Middle frontal gyrus (tissue), 1 donor: Measurements from ENCODE around the gene CUX1.
"Not testable (repeated sequence)": the region's sequence is repeated elsewhere in the genome, so short reads cannot be mapped to it uniquely, and the experiment has no call there.

Experiments used
- DNase-seq: peaks from one replicate; pipeline ENCODE4 v3.0.0-alpha.2; 2015; ENCODE audit warnings: low spot score; ENCODE audit errors: extremely low spot score

The CUX1 gene

GRCh38 chr7:102300643-102301221 lies 483.3 kb downstream of the CUX1 start:
- no peak for DNase-seq

- DNase-seq = not testable (repeated sequence)
Observed at GRCh38 chr7:102301367-102301766, 483.9 kb downstream of the CUX1 start.

DNA sequence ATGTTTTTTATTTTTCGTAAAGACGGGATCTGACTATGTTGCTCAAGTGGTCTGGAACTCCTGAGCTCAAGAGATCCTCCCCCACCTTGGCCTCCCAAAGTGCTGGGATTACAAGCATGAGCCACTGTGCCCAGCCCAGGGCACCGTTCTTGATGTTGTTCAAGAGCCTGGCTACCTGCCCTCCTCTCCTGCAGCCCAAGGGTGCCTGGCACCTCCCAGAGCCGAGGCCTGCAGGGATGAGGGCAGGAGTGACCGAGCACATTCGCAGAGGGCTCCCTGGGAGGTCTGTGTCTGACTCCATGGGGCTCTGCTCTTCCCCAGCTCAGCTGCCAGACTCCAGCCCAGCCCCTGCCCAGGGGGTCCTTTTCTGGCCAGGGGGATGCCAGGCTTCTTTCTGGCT lies 484.6 kb downstream of the CUX1 start:
- DNase-seq = no peak

DNA sequence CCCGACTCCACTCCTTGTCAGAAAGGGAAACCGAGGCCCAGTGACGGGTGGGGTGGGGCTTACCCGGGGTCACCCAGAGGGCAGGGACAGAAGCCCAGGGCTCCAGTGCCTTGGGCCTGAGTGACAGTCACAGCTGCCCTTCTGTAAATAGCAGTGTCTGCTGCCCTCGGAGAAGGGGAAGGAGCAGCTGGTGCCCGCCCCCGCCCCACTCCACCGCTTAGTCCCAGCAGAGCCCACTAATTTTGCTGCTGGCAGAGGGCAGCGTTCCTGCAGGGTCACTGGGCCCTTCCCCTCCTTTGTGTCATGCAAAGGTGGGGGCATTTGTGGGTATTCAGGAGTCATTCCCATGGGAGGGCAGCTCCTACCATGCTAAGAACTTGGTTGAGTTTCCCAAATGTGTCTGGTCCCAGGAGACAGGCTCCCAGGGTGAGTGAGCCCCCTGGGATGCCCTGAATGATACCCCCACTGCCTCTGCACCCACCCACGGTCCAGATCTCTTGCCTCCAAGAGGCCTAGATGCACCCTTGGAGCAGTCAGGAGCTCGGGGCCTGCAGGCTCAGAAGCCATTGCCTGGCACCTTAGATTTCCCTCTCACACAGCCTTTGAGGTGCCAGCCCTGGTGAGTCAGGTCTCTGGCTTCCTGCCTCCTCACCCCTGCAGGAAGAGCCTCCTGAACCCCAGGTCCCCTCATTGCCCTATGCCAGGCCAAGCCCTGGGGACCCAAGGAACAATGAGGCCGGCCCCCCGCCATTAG lies 486.4 kb downstream of the CUX1 start:
- DNase-seq = no peak

DNA sequence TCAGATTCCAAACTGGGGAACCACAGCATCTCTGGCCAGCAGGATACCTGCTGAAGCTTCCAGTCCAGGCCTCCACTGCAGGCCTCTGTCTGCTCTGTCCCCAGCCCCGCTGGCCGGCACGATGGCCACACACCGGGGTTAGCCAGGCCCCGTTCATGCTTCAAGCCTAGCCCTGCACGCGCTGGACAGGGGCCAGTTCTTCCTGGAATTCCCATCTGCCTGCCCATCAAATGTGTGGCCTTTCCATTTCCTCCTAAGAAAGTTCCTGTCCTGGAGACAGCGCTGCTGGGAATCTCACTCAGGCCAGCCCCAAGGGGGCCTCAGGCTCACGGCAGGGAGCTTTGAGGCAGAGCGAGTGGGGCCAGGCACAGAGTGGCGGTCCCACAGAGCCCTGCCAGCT lies 487.2 kb downstream of the CUX1 start:
- DNase-seq = no peak

DNA sequence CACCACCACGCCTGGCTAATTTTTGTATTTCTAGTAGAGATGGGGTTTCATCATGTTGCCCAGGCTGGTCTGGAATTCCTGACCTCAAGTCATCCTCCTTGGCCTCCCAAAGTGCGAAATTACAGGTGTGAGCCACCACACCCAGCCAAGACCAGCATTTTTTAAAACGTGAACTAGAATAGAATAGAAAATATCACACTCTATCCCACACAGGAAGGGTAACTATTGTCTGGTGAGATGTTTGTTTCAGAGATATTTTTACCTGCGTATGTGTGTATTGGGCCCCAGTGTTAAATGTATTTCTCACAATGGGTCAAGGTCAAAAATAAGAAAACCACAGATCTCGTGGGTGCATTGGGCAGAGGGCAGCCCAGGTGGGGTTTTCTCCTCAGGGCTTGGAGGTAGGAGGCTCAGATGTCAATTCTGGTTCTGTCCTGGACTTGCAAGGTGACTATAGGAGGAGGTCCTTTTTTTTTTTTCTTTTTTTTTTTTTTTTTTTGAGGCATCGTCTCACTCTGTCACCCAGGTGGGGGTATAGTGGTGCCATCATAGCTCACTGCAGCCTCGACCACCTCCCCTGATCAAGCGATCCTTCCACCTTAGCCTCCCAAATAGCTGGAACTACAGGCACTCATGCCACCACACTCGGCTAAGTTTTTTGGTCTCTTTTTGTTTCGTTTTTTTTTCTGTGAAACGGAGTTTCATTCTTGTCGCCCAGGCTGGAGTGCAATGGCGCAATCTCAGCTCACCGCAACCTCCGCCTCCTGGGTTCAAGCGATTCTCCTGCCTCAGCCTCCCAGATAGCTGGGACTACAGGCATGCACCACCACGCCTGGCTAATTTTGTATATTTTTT lies 488.2 kb downstream of the CUX1 start:
- DNase-seq = no peak

DNA sequence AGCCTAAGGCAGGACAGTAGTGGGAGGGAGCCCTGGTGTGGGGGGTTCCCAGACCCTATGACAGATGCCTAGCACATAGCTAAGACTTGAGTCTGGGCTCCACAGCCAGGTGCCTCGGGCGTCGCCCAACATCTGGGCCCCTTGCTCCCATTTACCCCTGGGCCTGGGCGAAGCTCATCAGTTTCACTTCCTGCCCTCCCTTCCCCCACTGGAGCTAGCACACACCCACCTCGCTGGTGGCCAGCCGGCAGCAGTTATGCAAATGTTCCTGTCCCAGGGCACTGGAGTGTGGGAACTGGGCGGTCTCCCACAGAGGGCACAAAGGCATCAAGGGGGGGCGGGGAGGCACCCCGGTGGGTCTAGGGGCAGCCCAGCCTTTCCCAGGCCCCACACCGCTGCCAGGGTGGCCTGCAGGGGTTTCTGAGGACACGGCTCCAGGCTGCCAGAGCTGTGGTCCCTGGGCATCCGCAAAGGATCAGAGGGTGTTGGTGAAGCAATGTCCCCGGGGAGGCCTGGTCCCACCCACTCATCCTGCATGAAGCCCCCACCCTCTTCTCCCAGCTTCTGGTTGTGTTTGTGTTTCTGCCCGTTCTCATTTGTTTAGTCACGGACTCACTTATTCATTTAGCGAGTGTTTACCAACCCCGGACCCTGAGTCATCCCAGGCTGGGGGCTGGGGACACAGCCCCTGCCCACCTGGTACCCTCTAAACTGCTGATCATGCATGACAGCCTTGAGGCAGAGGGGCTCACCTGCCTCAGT lies 489.7 kb downstream of the CUX1 start:
- no peak for DNase-seq

- DNase-seq = no peak
Observed at GRCh38 chr7:102310414-102310815, 493.0 kb downstream of the CUX1 start.

DNA sequence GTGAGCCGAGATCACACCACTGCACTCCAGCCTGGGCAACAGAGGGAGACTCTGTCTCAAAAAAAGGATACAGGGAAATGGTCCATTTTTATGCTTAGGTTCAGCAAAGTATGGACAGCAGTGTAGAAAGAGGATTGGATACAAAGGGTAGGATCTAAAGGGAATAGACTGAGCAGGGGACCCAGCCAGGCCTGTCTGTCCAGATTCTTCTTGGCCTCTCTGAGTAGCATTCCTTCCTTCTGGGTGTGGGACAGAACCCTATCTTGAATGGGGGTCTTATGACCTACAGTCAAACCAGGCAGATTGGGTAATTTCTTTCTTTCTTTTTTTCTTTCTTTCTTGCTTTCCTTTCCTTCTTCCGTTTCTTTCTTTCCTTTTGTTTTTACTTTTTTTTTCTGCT lies 494.9 kb downstream of the CUX1 start:
- no peak for DNase-seq

- no peak for DNase-seq
Observed at GRCh38 chr7:102313997-102314780, 496.8 kb downstream of the CUX1 start.

DNA sequence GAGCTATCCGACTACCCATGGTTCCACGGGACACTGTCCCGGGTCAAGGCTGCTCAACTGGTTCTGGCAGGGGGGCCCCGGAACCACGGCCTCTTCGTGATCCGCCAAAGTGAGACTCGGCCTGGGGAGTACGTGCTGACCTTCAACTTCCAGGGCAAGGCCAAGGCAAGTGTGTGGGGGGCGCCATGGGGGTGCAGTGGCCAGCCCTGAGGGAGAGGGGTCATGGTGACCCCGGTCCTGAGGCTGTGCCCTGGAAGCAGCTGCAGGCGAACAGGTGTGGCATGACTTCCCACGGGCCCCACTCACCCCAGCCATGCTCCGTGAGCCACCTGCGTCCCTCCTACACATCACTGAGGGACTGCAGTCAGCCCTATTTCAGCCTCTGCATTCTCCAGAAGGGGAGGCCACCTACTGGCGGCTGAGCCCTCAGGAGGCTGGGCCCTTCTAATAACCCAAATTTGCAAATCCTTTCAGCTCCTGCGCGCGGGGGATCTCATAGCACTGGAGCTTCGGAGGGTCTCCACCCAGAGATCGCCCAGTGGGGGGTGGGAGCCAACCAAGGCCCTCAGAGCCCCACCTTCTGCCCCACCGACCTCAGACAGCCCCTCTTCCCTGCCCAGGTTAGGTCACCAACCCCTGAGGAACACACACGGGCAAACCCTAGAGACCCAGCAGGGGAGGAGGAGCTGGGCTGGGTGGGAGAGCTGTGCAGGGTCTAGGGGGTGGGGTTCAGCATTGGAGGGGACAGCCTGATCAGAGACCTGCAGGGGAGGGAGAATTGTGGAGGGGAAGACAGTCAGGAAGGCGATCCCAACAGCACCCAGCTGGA lies 500.0 kb downstream of the CUX1 start:
- DNase-seq = no peak

GRCh38 chr7:102318482-102318971 lies 501.1 kb downstream of the CUX1 start:
- no peak for DNase-seq

DNA sequence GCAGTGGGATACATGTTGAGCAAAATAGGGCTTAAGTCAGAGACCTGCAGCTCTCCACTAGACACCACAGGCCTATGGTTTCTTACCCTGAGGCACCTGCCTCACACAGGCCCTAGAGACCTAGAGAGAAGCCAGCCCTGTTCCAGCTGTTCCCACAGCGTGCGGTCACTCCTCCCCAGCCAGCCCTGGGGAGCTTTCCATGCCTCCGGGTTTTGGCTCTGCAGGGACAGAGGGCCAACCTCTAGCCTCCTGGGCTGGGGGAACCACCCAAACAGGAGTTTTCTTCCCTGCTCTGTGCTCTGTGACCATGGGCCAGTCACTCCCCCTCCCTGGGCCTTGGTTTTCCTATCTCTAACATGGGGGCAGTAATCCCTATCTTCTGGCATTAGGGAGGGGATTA lies 502.2 kb downstream of the CUX1 start:
- no peak for DNase-seq

- DNase-seq = no peak
Observed at GRCh38 chr7:102320181-102320580, 502.8 kb downstream of the CUX1 start.

DNA sequence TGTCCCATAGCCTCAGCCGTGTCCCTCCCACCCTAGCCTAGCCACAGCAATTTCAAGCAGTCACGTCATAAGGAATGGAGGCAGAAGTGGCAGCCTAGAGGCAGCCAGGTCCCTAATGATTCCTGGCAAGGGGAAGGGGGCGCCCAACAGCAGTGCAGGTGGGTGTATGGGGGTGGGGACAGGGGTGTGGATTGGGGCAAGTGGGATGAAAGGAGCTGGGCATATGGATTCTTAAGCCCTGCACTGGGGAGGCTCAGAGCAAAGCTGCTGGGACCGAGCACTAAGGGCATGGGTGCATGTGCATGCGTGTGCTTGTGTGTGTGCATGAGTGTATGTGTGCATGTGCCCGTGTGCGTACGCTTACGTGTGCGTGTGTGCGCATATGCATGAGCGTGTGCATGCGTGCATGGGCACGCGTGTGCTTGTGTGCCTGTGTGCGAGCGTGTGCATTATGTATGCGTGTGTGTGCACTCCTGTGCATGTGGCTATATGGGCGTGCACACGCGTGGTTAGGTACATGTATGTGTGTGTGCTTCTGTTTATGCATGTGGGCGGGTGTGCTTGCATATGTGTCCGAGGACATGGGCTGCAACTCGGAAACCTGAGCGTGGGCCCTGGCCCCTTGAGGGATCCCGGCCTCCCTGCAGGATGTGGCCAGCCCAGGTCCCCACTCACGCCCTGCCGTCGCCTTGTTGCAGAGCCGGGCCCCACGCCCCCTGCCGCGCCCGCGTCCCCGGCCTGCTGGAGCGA lies 503.4 kb downstream of the CUX1 start:
- no peak for DNase-seq

GRCh38 chr7:102321351-102322201 lies 504.1 kb downstream of the CUX1 start:
- DNase-seq = no peak

- no peak for DNase-seq
Observed at GRCh38 chr7:102322202-102322715, 504.8 kb downstream of the CUX1 start.

DNA sequence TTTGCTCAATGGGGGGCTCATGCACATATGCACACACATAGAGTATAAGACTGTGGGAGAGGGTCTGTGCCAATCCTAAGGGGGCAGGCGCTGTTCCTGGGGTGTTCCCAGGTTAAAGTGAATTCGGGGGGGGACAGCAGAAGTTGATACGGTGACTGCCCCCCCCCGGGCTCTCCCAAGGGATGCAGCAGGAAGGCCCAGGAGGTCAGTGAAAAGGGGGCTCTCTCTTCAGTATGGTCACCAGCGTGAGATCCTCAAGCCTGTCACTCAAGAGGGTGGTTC lies 506.4 kb downstream of the CUX1 start:
- DNase-seq = no peak
